Caco-2 (cell line): ENCODE results near the gene DMC1. TPM values are rescaled to one million over a fixed set of nuclear protein-coding genes. Genes with fewer than 3 reads are reported as not detected.
"Not testable (repeated sequence)": the region's sequence is repeated elsewhere in the genome, so short reads cannot be mapped to it uniquely, and the experiment has no call there.

Experiments
- Bru-seq: library from RNA; stranded (reverse); fragments of 400-500 nt; gene quantifications from one replicate; lab custom pipeline; 2021; lab: Mats Ljungman, UMichigan
- BruChase-seq, 2 experiments: library from RNA; stranded (reverse); fragments of 400-500 nt; gene quantifications; one replicate each; lab custom pipeline; 2021; lab: Mats Ljungman, UMichigan
- BruUV-seq: library from RNA; stranded (reverse); fragments of 400-500 nt; replicated peaks from 2 replicates; lab custom pipeline; 2021; lab: Mats Ljungman, UMichigan
- CTCF ChIA-PET: fragments of 300-600 bp; sonication (Branson Sonifier 250); formaldehyde crosslinking; loops from one replicate; lab custom pipeline; 2022; ENCODE audit warnings: antibody characterized with exemption; lab: Charles Lee
- POLR2A ChIA-PET: fragments of 300-600 bp; sonication (Branson Sonifier 250); formaldehyde crosslinking; loops from one replicate; lab custom pipeline; 2022; ENCODE audit warnings: antibody characterized with exemption; lab: Charles Lee
- DNase-seq, 2 experiments: peaks; one replicate each; pipeline versions ENCODE4 v3.0.0 to v3.0.0-alpha.2; 2020 to 2022
- H3K27me3 ChIP-seq: replicated peaks from 2 replicates; pipeline ENCODE4 v1.6.0; 2011; ENCODE audit warnings: low read length; ENCODE audit not compliant: control insufficient read depth, insufficient read depth
- H3K36me3 ChIP-seq: 2 replicates; pipeline ENCODE4 v1.5.1; 2011; ENCODE audit warnings: low read length; ENCODE audit not compliant: control insufficient read depth, insufficient read depth
- H3K4me1 ChIP-seq: fragments of 250-450 bp; sonication (Bioruptor Pico); 2 replicates; pipeline ENCODE4 v1.5.1; 2020; ENCODE audit warnings: mild to moderate bottlenecking
- H3K4me3 ChIP-seq: 2 replicates; pipeline ENCODE4 v1.5.1; 2011; ENCODE audit warnings: low read depth, mild to moderate bottlenecking, control low read depth, low read length
- H3K9me3 ChIP-seq: fragments of 250-450 bp; sonication (Bioruptor Pico); 2 replicates; pipeline ENCODE4 v1.5.1; 2020; ENCODE audit warnings: mild to moderate bottlenecking, moderate library complexity
- H3K27ac Mint-ChIP-seq: one replicate; pipeline ENCODE4 v1.8.0; 2022; ENCODE audit warnings: mixed read lengths; ENCODE audit not compliant: unreplicated experiment
- H3K27me3 Mint-ChIP-seq: one replicate; pipeline ENCODE4 v1.8.0; 2022; ENCODE audit warnings: mixed read lengths; ENCODE audit not compliant: insufficient read depth, unreplicated experiment
- H3K36me3 Mint-ChIP-seq: one replicate; pipeline ENCODE4 v1.8.0; 2022; ENCODE audit warnings: mild to moderate bottlenecking, mixed read lengths; ENCODE audit not compliant: insufficient read depth, unreplicated experiment
- H3K4me1 Mint-ChIP-seq: one replicate; pipeline ENCODE4 v1.8.0; 2022; ENCODE audit warnings: low read depth, mixed read lengths; ENCODE audit not compliant: unreplicated experiment
- H3K4me3 Mint-ChIP-seq: one replicate; pipeline ENCODE4 v1.8.0; 2022; ENCODE audit warnings: mild to moderate bottlenecking, moderate library complexity, mixed read lengths; ENCODE audit not compliant: unreplicated experiment
- H3K9me3 Mint-ChIP-seq: one replicate; pipeline ENCODE4 v1.8.0; 2022; ENCODE audit warnings: mixed read lengths; ENCODE audit not compliant: unreplicated experiment
- CTCF ChIP-seq, 2 experiments: fragments of 200-600 bp in 1 of 2; IDR thresholded peaks; 1 replicate in 1 of 2; 2 replicates in 1 of 2; pipeline versions ENCODE4 v1.5.1 to v1.8.0; 2011 to 2022; ENCODE audit warnings: antibody characterized with exemption in 1 of 2, control low read depth in 1 of 2, inconsistent platforms in 1 of 2, low read depth in 1 of 2, low read length in 1 of 2, mild to moderate bottlenecking in 1 of 2, moderate library complexity in 1 of 2; ENCODE audit not compliant: insufficient read depth in 1 of 2, severe bottlenecking in 1 of 2, unreplicated experiment in 1 of 2
- intact Hi-C: fragments of 100-400 bp; cut with micrococcal nuclease; formaldehyde crosslinking; loops from one replicate; pipeline ENCODE4 v1.10.0; 2022; ENCODE audit not compliant: unreplicated experiment
- long read RNA-seq: library from polyadenylated mRNA; stranded (forward); transcript quantifications from one replicate; pipeline ENCODE4 v2.0.0, GENCODE V29; 2022
- total RNA-seq: library from RNA; stranded (reverse); gene quantifications from 2 replicates; pipeline ENCODE4 v1.2.3, GENCODE V29; 2022

DMC1 gene
- total RNA-seq (1.1 and 1.2 TPM in 2 replicates), Bru-seq, nascent RNA (percentile 27 among the genes with signal in this experiment), BruChase-seq, experiment 1, labeled RNA remaining after a 2-hour chase (percentile 23 among the genes with signal in this experiment), BruChase-seq, experiment 2, labeled RNA remaining after a 6-hour chase (percentile 26 among the genes with signal in this experiment)
- long read RNA-seq, partial matches to known transcripts: 0 of 2 reads
- long read RNA-seq, other reads (novel, unspliced or antisense): 1 of 2 reads

GRCh38 chr22:38569972-38570778, at the start of gene DMC1:
Gene DMC1 (minus strand): TSS chr22:38570183. CDS start chr22:38568256, 1,927 bp downstream.
- peak within 1 kb of the TSS; percentile 87 for H3K4me3 Mint-ChIP-seq
- peak; percentile 92 to 96 for DNase-seq
- intact Hi-C loops: loop anchor here (1.0 to 5.0 kb wide), 3 partner anchors 88 to 518 kb away; partner anchors contain the start of gene MAFF
- ChIA-PET POLR2A (no interaction called here), CTCF (interaction anchor here (0.6 to 0.7 kb wide), 2 partner anchors 80 to 518 kb away, joined by 4 to 5 read pairs; no protein-coding TSS in a partner anchor)
- H3K4me1 Mint-ChIP-seq: peaks cover 11% of the 10 kb centered on the region
- H3K27ac Mint-ChIP-seq: peak within 1 kb of the TSS; percentile 82
- no peaks in the 10 kb centered on the region for H3K9me3 Mint-ChIP-seq
- H3K36me3 ChIP-seq: no peaks in the 10 kb centered on the region
- H3K9me3 ChIP-seq: no peaks in the 10 kb centered on the region
- TF ChIP-seq CTCF (IDR thresholded peaks at IDR 0.05; ENCODE audit: insufficient read depth in 1 of 2, low read depth in 1 of 2, low read length in 1 of 2, severe bottlenecking in 1 of 2, unreplicated experiment in 1 of 2): no peak
- H3K4me3 ChIP-seq: peak within 1 kb of the TSS; percentile 92
- BruUV-seq: no TSS peak
- no peaks in the 10 kb centered on the region for H3K27me3 Mint-ChIP-seq
- H3K27me3 ChIP-seq: no peaks in the 10 kb centered on the region
- peaks cover 5% of the 10 kb centered on the region; the same call in 1 of the 2 replicates for H3K4me1 ChIP-seq
- no peaks in the 10 kb centered on the region for H3K36me3 Mint-ChIP-seq

- Histone ChIP-seq H3K36me3 (no peaks in the 10 kb centered on the region), H3K4me1 (peaks cover 4% of the 10 kb centered on the region), H3K9me3 (peaks cover 6% of the 10 kb centered on the region; the same call in 1 of the 2 replicates), H3K27me3 (no peaks in the 10 kb centered on the region), H3K4me3 (no peak overlapping the region)
- Mint-ChIP-seq H3K27me3 (no peaks in the 10 kb centered on the region), H3K4me1 (peaks cover 11% of the 10 kb centered on the region), H3K36me3 (no peaks in the 10 kb centered on the region), H3K9me3 (peaks cover 10% of the 10 kb centered on the region), H3K4me3 (no peak overlapping the region), H3K27ac (no peak overlapping the region)
- CTCF ChIA-PET: no interaction called here
- intact Hi-C loops: no loop called here
- no peak for TF ChIP-seq CTCF (IDR thresholded peaks at IDR 0.05; ENCODE audit: insufficient read depth in 1 of 2, low read depth in 1 of 2, low read length in 1 of 2, severe bottlenecking in 1 of 2, unreplicated experiment in 1 of 2)
- no peak for DNase-seq
- POLR2A ChIA-PET: no interaction called here
- no TSS peak for BruUV-seq
Observed at GRCh38 chr22:38618682-38619081, 48.7 kb upstream of the DMC1 start.

GRCh38 chr22:38618258-38618657, 48.3 kb upstream of the DMC1 start:
- Mint-ChIP-seq H3K36me3 (no peaks in the 10 kb centered on the region), H3K27me3 (no peaks in the 10 kb centered on the region), H3K4me1 (peaks cover 11% of the 10 kb centered on the region), H3K4me3 (no peak overlapping the region), H3K9me3 (peaks cover 10% of the 10 kb centered on the region), H3K27ac (no peak overlapping the region)
- H3K36me3 ChIP-seq: no peaks in the 10 kb centered on the region
- peaks cover 4% of the 10 kb centered on the region for H3K4me1 ChIP-seq
- no peak for TF ChIP-seq CTCF (IDR thresholded peaks at IDR 0.05; ENCODE audit: insufficient read depth in 1 of 2, low read depth in 1 of 2, low read length in 1 of 2, severe bottlenecking in 1 of 2, unreplicated experiment in 1 of 2)
- H3K27me3 ChIP-seq: no peaks in the 10 kb centered on the region
- intact Hi-C loops: no loop called here
- ChIA-PET CTCF (no interaction called here), POLR2A (no interaction called here)
- BruUV-seq: no TSS peak
- no peak overlapping the region for H3K4me3 ChIP-seq
- DNase-seq: no peak
- peaks cover 6% of the 10 kb centered on the region; the same call in 1 of the 2 replicates for H3K9me3 ChIP-seq

GRCh38 chr22:38615064-38615405, 45.1 kb upstream of the DMC1 start:
- H3K27me3 Mint-ChIP-seq, intact Hi-C loops, BruUV-seq, DNase-seq, H3K4me3 ChIP-seq, POLR2A ChIA-PET, H3K4me1 ChIP-seq, H3K4me3 Mint-ChIP-seq, H3K36me3 Mint-ChIP-seq, H3K9me3 ChIP-seq, H3K36me3 ChIP-seq, H3K27me3 ChIP-seq, H3K9me3 Mint-ChIP-seq, H3K27ac Mint-ChIP-seq, CTCF ChIA-PET: not testable (repeated sequence)
- H3K4me1 Mint-ChIP-seq: peaks cover 11% of the 10 kb centered on the region
